ENCODE data around the gene ATL2.
"Not testable (repeated sequence)": the region's sequence is repeated elsewhere in the genome, so short reads cannot be mapped to it uniquely, and the experiment has no call there.

The ATL2 gene

DNA sequence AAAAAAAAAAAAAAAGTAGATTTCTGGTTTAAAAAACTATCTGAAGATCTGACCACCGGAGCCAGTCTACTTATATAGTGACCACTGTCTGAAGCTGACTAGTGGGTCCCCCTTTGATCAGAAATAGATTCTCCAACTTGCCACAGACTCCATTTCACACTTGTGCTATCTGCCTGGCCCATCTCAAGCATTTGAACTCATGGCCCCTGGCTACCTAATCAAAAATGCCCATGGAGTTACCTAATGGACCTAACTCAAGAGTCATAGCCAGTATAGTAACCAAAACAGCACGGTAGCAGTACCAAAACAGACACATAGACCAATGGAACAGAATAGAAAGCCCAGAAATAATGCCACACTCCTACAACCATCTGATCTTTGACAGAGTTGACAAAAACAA lies 17.0 kb upstream of the ATL2 start:
- no peak for DNase-seq

DNA sequence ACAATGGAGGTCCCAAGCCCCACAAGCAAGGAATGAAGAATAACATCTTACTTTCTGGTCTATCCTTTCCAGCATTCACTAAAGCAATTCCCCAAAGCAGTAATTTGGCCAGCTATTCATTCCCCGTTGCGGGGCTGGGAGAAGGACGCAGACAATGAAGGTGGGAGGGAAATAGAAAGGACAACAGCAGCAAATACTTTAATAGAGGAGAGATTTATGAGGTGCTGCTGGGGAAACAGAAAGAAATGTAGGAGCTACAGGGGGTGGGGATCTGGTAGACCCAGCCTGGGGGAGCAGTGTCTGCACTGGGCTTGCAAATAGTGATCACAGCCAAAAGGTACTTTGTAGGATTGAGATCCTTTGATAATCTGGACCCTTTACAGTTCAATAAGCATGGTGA lies 13.9 kb upstream of the ATL2 start:
- no peak for DNase-seq

DNA sequence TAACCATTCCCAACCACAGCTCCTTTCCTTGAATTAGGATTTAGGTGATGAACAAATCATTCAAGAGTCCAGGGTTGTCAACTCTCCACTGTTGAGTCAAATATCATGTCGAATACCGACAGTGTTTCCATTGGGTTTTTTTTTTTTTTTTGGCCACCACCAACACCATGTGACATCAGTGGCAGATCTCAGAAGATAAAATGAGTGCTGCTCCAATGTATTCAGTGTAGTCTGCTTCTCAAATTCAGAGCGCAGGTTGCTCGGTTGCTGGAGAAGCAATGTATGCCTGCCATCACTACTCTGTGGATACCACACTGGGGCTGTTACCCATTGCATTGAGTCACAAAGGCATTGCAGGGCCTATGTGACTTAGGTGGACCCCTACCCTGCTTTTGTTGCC lies 10.8 kb upstream of the ATL2 start:
- no peak for DNase-seq

DNA sequence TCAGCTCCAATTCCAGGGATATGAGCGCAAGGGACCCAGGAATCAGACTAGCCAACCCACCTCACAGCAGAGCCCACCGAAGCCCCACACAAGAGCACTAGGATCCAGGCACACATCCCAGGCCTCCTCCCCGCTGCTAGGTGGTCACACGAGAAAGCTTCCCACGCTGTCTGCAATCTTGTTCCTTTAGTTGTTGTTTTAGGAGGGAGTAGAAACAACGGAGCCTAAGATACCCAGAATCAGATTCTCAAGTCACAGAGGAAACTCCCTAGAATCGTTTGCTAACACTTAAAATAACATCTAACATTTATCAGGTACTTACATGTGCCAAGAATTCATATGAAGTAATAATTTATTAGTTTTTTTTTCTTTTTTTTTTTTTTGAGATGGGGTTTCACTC lies 9.7 kb upstream of the ATL2 start:
- DNase-seq, result no peak

DNA sequence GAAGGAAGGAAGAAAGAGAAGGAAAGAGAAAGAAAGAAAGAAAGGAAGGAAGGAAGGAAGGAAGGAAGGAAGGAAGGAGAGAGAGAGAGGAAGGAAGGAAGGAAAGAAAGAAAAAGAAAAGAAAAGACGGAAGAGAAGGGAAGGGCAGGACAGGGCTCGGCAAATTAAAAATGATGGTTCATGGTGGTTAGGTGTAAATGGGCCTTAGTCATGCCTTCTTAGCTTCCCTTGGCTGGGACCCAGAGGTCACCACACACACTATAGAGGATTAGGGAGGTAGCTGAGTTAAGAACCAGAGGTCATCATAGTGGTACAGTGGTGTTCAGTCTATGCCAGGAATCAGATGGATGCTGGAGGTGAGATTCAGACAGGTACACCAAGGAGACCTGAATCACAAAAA lies 9.3 kb upstream of the ATL2 start:
- no peak for DNase-seq

DNA sequence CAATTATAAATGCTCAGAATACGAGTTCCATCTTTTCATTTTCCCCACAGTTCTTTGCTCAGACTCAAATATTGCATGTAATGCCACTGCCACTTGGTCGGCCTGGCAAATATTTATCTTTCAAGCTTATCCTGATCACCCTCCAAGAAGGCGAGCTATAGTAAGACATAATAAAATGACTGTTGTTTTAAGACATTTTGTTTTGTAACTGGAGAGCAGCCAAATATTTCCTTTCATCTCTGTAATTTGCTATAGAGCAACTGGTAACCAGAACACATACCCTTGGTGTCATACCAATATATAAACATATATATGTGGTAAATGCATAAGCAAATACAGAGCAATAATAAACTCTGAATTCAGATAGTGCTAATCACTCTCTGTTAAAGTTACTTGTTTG lies 7.3 kb upstream of the ATL2 start:
- no peak for DNase-seq

DNA sequence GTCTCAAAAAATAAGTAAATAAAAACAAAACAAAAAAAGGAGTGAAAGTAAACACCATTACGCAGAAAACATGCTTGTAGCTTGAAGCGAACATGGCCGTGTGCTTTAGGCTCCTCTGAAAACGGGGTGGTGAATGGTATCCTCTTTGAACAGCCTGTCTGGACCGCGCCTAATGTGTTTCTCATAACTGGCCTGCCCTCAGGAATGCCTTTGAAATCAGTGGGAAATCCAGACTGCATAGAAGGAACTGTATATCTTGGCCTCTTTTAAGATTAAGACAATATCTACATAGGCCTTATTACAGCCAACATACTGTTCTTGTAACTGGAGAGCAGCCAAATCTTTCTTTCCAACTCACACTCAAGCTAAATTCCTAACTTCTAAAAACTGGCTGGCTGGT lies 6.7 kb upstream of the ATL2 start:
- DNase-seq, result not testable (repeated sequence)

DNA sequence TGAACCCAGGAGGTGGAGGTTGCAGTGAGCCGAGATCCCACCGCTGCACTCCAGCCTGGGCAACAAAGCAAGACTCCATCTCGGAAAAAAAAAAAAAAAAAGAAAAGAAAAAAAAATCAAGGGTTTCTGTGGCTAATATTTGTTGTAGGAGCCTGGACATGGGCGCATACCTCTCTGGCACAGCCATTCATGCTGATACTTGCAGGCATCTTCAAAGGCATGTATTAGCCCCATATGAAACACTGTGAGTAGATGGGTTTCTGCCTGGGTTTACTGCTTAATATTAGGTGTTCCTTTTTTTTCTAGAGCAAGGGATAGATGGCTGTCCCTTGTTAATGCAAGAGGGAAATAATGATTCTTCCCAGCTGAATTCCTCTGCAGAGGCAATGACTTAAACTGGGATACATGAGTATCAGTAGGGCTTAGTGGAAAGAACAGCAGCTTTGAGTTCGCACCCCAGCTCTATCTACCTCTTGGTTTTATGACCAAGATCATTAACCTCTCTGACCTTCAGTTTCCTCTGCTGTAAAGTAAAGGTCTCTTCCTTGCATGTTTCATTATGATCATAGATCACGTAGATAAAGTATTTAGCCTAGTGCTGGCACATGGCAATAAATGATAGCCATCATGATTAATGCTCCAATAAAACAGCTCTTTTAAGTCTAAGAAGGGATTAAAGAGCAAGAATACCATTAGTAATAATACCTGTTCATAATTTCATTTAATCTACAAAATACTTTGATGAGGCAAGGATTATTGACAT lies 4.5 kb upstream of the ATL2 start:
- no peak for DNase-seq

DNA sequence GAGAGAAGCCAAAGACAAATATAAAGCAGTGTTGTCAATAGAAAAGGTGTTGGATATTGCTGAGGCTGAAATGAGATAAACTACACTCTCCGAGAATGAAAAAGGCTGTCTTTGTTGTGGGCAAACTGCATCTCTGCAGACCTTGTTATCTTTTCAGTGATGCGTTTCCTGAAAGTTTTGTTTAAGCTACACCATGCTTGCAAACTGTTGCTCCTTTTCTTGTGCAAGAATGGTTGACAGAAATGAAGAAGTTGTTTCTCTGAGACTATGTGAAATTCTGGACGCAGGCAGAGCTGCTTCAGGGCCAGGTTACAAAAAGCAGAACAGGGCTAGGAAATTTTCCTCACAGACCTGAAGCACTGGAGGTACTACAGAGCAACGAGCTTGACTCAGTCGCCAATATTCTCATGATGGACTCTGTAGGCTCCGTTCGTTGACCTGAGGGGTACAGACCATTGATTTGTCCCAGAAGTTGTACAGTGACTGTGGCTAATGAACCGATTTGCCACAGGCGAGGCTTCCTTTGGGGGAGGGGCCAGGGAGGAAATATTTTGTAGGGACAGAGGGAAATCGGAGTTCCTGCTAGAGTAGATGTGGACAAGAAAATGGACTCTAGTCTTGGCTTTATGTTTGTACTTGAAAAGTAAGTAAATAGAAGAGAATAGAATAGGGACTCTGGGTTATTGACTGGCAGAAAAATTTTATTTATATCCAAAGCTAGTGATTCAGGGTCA lies 3.5 kb upstream of the ATL2 start:
- no peak for DNase-seq

DNA sequence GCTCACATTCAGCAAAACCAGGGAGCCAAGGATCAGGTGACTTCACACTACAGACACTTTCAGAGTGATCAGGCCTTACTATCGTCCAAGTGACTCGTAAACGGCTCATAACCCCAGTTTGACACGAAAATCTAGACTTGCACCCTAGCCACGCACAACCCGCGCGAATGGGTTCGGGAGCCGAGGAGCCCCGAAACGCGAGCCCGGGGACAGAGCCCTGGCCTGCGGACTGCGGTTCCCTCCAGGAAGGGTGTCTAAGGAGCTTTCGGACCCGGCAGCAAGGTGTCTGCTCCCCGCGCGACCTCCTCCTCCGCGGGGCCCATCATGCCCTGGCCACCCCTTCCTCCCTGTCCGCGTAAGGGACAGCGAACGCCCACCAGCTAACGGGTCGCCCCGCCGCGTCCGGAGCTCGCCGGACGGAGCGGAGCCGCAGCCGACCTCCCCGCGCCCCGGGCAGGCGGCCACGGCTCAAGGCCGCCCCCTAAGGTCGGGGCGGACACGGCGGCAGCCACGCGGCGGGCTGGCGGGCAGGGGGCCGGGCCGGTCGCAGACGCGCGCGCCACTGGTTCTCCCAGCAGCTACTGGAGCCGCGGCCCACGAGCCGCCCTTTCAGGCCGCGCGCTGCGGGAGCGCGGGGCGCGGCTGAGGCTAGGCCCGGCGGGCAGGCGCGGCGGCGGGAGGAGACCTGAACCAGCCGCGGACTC lies 575 bp downstream of the ATL2 start:
- DNase-seq, result peak in 49 of 56 donors; percentile 18 to 82 (median 59)

DNA sequence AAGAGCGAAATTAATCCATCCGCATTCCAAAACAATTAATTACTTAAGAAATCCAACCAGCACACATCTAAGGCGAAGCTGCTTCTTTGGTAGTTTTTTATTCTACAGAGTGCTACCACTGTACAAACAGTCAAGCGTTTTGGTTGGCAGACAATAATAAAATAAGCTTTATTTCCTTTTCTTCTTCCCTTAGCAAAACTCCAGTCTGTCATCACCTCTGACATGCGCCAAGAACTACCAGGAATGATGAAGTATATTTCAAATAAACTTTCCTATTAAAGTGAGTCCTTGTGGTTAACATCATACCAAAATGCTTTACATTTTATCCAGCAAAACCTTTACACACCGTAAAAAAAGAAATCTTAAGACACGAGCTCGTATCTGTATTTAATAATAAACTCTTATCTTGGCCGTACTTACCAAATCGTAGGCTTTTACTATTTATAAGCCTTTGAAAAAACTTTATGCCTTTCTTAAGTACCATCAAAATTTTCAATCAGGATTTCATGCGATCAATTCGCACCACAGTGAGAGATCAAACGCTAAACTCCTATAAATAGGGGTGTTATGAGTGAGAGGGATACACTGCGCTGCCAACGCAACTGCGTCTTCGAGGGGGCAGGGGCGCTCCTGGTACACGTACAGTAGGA lies 1.3 kb downstream of the ATL2 start:
- DNase-seq, result peak in 10 of 56 donors; percentile 38 to 80 (median 64)

DNA sequence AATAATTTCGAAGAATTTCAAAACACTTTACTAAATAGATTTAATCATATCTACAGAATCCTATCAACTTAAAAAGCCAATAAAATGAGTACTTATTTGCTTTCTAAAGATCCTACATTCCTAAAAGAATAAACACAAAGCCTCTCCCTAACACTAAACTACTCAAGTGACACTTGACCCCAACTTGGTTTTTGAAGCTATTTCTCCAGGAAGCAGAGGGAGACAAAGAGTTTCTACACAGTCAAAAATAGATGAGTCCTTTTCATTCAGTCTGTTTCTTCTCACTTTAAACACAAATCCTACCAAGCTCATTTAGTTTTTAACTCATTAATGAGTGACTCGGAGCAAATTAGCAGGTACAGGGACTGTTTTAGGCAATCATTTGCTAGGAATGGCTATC lies 2.1 kb downstream of the ATL2 start:
- no peak for DNase-seq

DNA sequence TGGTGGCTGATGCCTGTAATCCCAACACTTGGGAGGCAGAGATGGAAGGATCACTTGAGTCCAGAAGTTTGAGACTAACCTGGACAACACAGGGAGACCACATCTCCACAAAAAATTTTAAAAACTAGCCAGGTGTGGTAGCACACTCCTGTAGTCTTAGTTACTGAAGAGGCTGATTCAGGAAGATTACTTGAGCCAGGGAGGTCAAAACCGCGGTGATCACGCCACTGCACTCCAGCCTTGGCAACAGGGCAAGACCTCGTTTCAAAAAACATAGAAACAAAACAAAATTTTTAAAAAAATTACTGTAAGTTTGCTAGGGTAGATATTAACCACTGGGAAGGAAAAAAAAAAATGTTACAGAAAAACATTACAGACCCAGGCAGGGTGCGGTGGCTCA lies 5.8 kb downstream of the ATL2 start:
- no peak for DNase-seq

DNA sequence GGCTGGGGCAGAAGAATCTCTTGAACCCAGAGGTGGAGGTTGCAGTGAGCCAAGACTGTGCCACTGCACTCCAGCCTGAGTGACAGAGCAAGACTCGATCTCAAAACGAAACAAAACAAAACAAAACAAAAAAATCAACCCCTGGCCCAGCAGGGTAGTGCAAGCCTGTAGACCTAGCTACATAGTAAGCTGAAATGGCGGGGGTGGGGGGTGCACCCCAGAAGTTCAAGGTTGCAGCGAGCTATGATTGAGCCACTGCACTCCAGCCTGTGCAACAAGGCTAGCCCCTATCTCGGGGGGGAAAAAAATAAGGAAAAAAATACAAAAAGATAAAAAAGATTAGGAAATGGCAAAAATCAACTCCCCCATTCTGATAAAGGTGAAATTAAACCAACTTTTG lies 6.4 kb downstream of the ATL2 start:
- no peak for DNase-seq

DNA sequence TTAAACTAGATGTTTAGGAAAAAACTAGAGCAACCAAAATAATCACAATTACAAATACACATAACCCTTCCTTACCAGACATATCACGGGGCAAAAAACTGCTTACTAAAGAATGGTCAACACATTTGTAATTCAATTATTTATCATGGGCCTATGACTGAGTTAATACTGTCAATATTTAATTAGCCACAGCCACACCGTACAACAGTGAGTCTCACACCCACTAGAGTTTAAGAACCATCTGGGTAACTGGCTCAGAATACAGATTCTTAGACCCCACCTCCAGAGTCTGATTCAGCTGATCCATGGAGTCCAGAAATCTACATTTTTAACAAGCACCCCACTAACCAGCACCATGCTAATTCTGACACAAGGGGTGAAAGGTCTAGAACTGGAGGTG lies 14.8 kb downstream of the ATL2 start:
- DNase-seq, result no peak

DNA sequence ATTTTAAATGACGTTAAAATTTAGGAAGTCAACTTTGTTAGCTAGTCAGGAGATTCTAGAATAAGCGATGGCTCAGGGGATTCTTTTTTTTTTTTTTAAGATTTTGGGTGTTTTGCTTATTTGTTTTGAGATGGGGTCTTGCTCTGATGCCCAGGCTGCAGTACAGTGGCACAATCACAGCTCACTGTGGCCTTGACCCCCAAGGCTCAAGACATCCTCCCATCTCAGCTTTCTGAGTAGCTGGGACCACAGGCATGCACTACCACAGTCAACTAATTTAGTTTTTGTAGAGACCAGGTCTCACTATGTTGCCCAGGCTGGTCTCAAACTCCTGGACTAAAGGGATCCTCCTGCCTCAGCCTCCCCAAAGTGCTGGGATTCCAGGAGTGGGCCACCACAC lies 16.9 kb downstream of the ATL2 start:
- DNase-seq, result no peak

DNA sequence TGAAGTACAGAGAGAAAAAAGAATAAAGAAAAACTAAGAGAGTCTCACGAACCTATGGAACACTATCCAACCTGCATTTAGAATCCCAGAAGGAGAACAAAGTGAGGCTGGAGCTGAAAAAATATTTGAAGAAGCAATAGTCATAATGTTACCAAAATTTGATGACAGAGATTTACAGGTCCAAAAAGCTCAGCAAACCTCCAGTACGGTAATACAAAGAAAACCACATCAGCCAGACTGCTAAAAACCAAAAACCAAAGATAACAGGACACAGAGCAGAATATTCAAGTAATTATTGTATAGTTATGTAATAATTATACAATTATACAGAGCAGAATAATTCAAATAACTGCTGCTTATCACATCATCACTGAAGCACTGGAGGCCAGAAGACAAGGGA lies 23.7 kb downstream of the ATL2 start:
- DNase-seq, result no peak

DNA sequence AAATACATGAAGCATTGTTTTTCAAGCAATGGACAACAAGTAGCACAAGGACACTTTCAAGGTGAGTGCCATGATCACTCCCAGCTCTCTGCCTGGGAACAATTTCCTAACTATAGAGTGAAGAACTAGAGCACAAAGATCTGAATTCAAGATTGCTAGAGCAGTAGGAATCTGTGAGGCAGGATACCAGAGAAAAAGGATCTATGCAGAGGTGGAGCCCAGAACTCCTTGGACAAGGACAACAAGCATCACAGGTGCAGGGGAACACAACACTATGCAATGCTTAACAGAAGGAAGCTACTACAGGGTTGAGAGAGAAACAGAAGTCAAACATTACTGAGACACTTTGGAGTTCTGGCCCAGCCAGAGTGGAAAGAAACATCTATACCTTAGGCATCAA lies 24.7 kb downstream of the ATL2 start:
- no peak for DNase-seq

DNA sequence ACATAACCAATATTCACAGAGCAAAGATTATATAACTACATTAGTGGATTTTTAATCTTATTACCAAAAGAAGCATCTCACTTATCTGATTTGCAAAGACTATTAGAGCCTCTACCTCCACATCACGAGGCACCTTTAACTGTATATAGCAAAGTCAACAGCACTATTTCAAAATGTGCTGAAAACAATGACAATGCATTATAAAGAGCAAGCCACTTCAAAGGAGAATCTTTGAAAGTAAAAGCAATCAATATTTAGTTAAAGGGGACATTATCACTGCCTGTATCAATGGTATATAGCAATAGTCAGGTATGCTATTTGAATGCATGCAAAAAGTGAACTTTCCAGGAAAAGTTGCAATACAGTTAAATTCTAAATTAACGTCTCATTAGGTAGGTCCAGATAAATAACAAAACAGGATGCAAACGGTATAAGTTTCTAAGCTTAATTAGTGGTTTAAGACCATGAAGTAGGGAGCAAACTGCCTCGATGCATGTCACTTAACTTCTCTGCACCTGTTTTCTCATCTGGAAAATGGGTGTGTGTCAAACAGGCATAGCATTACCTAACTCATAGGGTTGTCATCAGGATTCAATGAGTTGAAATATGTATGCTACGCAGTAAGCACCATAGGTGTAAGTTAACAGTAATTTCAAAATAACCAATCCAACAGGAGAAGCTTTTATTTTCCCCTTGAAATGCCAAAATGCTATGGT lies 31.6 kb downstream of the ATL2 start:
- DNase-seq, result no peak

DNA sequence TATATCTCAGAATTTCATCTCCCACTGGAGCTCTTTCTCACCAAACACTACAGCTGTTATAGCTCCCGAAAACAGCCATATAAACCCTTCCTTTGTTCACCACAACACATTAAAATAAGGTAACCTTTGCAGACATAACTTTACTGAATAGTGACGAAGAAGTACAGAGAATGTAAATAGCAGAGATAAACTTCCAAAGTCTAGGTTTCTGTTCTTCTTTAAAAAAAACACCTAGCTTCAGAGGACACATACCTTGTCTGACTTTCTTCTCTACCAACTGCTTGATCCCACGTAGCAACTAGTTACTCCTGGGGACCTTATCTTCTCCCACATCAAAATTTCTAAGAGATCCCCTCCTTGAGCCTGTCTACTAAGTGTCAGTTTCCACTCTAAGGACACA lies 32.3 kb downstream of the ATL2 start:
- no peak for DNase-seq

DNA sequence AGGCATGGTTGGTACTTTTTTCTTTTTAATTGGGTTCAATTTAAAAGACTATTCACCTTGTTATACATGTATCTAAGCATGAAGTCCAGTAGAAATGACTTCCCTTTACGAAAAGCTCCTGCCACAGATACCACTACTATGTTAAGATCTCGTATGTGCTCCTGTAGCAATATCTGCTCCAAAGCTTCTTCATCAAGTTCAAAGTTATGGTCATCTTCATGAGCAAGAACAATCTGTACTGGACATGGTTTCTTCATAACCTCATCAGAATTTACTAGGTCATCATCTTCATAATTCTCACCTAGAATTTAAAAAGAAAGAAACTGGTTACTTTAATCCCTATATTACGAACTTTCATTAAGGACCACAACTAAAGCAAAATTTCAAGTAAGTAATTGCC lies 33.9 kb downstream of the ATL2 start:
- no peak for DNase-seq
